ENCODE results near the gene PNPLA7.
A peak's percentile ranks its signal among the peaks of the same experiment; 100 is the strongest.

The PNPLA7 gene

DNA sequence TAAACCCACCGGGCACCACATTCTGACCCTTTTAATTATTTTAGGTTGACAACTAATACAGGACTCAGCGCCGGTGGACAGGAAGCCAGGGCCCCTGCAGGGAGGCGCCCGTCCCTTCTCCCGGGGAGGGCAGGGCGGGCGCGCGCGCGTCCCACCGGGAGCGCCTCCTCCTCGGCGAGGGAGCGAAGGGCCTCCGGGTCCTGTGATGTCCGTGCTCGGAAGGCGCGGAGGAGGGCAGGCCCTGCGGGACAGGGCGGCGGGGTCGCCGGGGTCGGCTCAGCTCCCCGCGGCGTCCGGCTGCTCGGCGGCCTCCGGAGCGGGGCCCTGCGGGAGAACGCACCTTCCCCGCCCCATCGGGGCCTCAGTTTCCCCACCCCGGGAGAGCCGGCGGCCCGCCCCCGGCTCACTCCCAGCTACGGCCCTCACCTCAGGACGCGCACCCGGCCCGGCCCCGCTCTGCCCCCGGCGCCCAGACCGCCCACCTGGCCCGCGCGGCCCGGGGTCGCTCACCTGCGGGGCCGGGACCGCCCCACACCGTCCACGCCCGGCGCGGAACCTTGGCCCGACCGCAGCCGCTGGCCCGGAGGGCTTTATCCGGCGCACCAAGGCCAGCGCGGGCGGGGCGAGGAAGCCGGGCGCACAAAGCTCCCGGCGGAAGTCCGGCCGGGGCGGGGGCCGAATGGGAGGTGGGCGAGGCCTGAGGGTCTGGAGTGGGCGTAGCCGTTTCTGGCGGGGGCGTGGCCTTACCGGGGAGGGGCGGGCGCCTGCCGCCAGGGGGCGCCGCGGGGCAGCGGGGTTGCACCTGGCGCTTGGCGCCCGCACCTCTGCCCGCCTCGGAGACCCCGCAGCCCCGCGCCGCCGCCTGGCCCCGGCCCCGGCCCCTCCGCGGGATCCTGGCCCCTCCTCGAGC is 127.3 kb downstream of the PNPLA7 start, which contains the start of the genes EXD3 and NOXA1 (continued):
- no peak for TF ChIP-seq ZNF350 (tag by site-specific recombination; IDR thresholded peaks at IDR 0.05)
- TF ChIP-seq, protein P1, sequence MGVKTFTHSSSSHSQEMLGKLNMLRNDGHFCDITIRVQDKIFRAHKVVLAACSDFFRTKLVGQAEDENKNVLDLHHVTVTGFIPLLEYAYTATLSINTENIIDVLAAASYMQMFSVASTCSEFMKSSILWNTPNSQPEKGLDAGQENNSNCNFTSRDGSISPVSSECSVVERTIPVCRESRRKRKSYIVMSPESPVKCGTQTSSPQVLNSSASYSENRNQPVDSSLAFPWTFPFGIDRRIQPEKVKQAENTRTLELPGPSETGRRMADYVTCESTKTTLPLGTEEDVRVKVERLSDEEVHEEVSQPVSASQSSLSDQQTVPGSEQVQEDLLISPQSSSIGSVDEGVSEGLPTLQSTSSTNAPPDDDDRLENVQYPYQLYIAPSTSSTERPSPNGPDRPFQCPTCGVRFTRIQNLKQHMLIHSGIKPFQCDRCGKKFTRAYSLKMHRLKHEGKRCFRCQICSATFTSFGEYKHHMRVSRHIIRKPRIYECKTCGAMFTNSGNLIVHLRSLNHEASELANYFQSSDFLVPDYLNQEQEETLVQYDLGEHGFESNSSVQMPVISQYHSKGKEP (tag by site-specific recombination; IDR thresholded peaks at IDR 0.05): 0 out of 2 replicates have a peak, but pooled peaks have one; percentile 13
- no peak for TF ChIP-seq ZSCAN16 (tag by site-specific recombination; IDR thresholded peaks at IDR 0.05)
- peak; percentile 66; the same call in 1 of the 2 replicates for TF ChIP-seq KLF7 (tag by site-specific recombination; IDR thresholded peaks at IDR 0.05; ENCODE audit: borderline replicate concordance)
- TF ChIP-seq ZNF174 (tag by site-specific recombination; IDR thresholded peaks at IDR 0.05): no peak
- no peak for TF ChIP-seq ZBTB48 (tag by site-specific recombination; IDR thresholded peaks at IDR 0.05)
- TF ChIP-seq, protein P2, sequence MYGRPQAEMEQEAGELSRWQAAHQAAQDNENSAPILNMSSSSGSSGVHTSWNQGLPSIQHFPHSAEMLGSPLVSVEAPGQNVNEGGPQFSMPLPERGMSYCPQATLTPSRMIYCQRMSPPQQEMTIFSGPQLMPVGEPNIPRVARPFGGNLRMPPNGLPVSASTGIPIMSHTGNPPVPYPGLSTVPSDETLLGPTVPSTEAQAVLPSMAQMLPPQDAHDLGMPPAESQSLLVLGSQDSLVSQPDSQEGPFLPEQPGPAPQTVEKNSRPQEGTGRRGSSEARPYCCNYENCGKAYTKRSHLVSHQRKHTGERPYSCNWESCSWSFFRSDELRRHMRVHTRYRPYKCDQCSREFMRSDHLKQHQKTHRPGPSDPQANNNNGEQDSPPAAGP (tag by site-specific recombination; IDR thresholded peaks at IDR 0.05): peak; percentile 94
- TF ChIP-seq ZNF747 (tag by site-specific recombination; IDR thresholded peaks at IDR 0.05): no peak
- TF ChIP-seq, protein P3, sequence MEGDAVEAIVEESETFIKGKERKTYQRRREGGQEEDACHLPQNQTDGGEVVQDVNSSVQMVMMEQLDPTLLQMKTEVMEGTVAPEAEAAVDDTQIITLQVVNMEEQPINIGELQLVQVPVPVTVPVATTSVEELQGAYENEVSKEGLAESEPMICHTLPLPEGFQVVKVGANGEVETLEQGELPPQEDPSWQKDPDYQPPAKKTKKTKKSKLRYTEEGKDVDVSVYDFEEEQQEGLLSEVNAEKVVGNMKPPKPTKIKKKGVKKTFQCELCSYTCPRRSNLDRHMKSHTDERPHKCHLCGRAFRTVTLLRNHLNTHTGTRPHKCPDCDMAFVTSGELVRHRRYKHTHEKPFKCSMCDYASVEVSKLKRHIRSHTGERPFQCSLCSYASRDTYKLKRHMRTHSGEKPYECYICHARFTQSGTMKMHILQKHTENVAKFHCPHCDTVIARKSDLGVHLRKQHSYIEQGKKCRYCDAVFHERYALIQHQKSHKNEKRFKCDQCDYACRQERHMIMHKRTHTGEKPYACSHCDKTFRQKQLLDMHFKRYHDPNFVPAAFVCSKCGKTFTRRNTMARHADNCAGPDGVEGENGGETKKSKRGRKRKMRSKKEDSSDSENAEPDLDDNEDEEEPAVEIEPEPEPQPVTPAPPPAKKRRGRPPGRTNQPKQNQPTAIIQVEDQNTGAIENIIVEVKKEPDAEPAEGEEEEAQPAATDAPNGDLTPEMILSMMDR (tag by site-specific recombination; IDR thresholded peaks at IDR 0.05): peak; percentile 47; the same call in 1 of the 2 replicates
- no peak for TF ChIP-seq ZNF426 (tag by site-specific recombination; IDR thresholded peaks at IDR 0.05)
- no peak for TF ChIP-seq ZNF777 (tag by site-specific recombination; IDR thresholded peaks at IDR 0.05; ENCODE audit: borderline replicate concordance)
- no peak for TF ChIP-seq ZNF529 (tag by site-specific recombination; IDR thresholded peaks at IDR 0.05; ENCODE audit: insufficient replicate concordance)
- no peak for TF ChIP-seq ZNF843 (tag by site-specific recombination; IDR thresholded peaks at IDR 0.05)
- no peak for TF ChIP-seq BCL11A (tag by site-specific recombination; IDR thresholded peaks at IDR 0.05; ENCODE audit: low read depth)
- no peak for TF ChIP-seq WT1 (tag by site-specific recombination; IDR thresholded peaks at IDR 0.05)
- TF ChIP-seq, protein P4, sequence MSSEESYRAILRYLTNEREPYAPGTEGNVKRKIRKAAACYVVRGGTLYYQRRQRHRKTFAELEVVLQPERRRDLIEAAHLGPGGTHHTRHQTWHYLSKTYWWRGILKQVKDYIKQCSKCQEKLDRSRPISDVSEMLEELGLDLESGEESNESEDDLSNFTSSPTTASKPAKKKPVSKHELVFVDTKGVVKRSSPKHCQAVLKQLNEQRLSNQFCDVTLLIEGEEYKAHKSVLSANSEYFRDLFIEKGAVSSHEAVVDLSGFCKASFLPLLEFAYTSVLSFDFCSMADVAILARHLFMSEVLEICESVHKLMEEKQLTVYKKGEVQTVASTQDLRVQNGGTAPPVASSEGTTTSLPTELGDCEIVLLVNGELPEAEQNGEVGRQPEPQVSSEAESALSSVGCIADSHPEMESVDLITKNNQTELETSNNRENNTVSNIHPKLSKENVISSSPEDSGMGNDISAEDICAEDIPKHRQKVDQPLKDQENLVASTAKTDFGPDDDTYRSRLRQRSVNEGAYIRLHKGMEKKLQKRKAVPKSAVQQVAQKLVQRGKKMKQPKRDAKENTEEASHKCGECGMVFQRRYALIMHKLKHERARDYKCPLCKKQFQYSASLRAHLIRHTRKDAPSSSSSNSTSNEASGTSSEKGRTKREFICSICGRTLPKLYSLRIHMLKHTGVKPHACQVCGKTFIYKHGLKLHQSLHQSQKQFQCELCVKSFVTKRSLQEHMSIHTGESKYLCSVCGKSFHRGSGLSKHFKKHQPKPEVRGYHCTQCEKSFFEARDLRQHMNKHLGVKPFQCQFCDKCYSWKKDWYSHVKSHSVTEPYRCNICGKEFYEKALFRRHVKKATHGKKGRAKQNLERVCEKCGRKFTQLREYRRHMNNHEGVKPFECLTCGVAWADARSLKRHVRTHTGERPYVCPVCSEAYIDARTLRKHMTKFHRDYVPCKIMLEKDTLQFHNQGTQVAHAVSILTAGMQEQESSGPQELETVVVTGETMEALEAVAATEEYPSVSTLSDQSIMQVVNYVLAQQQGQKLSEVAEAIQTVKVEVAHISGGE (tag by site-specific recombination; conservative IDR thresholded peaks at IDR 0.05; ENCODE audit: low read depth): peak; percentile 98
- TF ChIP-seq SCRT1 (tag by site-specific recombination; IDR thresholded peaks at IDR 0.05; ENCODE audit: borderline replicate concordance): no peak
- TF ChIP-seq ZBTB17 (tag by site-specific recombination; IDR thresholded peaks at IDR 0.05): no peak
- no peak for TF ChIP-seq ZNF707 (tag by site-specific recombination; IDR thresholded peaks at IDR 0.05)
- TF ChIP-seq, protein P5, sequence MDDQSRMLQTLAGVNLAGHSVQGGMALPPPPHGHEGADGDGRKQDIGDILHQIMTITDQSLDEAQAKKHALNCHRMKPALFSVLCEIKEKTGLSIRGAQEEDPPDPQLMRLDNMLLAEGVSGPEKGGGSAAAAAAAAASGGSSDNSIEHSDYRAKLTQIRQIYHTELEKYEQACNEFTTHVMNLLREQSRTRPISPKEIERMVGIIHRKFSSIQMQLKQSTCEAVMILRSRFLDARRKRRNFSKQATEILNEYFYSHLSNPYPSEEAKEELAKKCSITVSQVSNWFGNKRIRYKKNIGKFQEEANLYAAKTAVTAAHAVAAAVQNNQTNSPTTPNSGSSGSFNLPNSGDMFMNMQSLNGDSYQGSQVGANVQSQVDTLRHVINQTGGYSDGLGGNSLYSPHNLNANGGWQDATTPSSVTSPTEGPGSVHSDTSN (CRISPR knock-in tag; IDR thresholded peaks at IDR 0.05): peak; percentile 69; the same call in 1 of the 2 replicates
- peak; percentile 64; the same call in 1 of the 2 replicates for TF ChIP-seq YY1 (tag by site-specific recombination; IDR thresholded peaks at IDR 0.05)
- no peak for TF ChIP-seq ZNF140 (tag by site-specific recombination; IDR thresholded peaks at IDR 0.05)
- TF ChIP-seq ZNF701 (tag by site-specific recombination; IDR thresholded peaks at IDR 0.05): no peak
- TF ChIP-seq ZNF132 (tag by site-specific recombination; IDR thresholded peaks at IDR 0.05; ENCODE audit: borderline replicate concordance): no peak
- TF ChIP-seq ZXDB (tag by site-specific recombination; IDR thresholded peaks at IDR 0.05): peak; percentile 31; the same call in 1 of the 2 replicates
- no peak for TF ChIP-seq ZNF48 (tag by site-specific recombination; IDR thresholded peaks at IDR 0.05)
- TF ChIP-seq ZNF114 (tag by site-specific recombination; IDR thresholded peaks at IDR 0.05): no peak
- no peak for TF ChIP-seq ZFP3 (tag by site-specific recombination; IDR thresholded peaks at IDR 0.05; ENCODE audit: low read depth)
- TF ChIP-seq ZNF549 (tag by site-specific recombination; IDR thresholded peaks at IDR 0.05): no peak
- no peak for TF ChIP-seq ZNF354C (tag by site-specific recombination; IDR thresholded peaks at IDR 0.05; ENCODE audit: borderline replicate concordance, low read depth)
- TF ChIP-seq SCRT2 (tag by site-specific recombination; IDR thresholded peaks at IDR 0.05): no peak

All from HEK293 (cell line).